ENCODE measurements around the gene MYLK3. TPM values are rescaled to one million over a fixed set of nuclear protein-coding genes. Genes with fewer than 3 reads are reported as not detected.
A peak's percentile ranks its signal among the peaks of the same experiment; 100 is the strongest.

Gene MYLK3
- total and polyA plus RNA-seq, 8 donors = 0.11 to 0.37 (median 0.19) TPM

DNA sequence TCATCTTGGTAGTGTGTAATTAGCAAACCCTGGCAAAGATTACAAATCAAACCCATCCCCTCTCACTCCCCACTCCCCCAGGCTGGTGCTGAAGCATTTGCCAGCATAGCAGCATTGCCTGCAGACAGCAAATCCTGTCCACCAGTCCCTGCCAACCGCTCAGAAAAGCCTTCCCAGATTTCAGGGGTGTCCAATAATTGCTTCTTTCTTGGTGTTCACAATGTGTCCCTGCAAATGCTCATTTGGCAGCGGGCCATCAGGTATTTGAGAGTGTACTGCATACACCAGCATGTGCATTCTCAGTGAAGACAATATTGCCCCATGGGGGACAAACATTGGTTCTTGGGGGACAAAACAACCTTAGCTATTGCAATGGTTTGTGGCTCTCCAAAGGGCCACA, 30.5 kb downstream of the MYLK3 start:
- FAIRE-seq (no peak), DNase-seq (no peak), ATAC-seq (no peak)
- 58 to 68% methylated on average over 2 of the region's 2 CpGs for WGBS, 2 donors
- intact Hi-C loops (cut with DNase I) = no loop called here
- no peaks in the 10 kb centered on the region for H3K36me3 ChIP-seq
- no peaks in the 10 kb centered on the region for H3K4me1 ChIP-seq
- H3K9me3 ChIP-seq = no peaks in the 10 kb centered on the region
- no peak overlapping the region for H3K27ac ChIP-seq
- no peak overlapping the region for H3K4me3 ChIP-seq
- H3K27me3 ChIP-seq = no peaks in the 10 kb centered on the region
- TF ChIP-seq, protein P1, sequence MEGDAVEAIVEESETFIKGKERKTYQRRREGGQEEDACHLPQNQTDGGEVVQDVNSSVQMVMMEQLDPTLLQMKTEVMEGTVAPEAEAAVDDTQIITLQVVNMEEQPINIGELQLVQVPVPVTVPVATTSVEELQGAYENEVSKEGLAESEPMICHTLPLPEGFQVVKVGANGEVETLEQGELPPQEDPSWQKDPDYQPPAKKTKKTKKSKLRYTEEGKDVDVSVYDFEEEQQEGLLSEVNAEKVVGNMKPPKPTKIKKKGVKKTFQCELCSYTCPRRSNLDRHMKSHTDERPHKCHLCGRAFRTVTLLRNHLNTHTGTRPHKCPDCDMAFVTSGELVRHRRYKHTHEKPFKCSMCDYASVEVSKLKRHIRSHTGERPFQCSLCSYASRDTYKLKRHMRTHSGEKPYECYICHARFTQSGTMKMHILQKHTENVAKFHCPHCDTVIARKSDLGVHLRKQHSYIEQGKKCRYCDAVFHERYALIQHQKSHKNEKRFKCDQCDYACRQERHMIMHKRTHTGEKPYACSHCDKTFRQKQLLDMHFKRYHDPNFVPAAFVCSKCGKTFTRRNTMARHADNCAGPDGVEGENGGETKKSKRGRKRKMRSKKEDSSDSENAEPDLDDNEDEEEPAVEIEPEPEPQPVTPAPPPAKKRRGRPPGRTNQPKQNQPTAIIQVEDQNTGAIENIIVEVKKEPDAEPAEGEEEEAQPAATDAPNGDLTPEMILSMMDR (IDR thresholded peaks at IDR 0.05) = no peak

DNA sequence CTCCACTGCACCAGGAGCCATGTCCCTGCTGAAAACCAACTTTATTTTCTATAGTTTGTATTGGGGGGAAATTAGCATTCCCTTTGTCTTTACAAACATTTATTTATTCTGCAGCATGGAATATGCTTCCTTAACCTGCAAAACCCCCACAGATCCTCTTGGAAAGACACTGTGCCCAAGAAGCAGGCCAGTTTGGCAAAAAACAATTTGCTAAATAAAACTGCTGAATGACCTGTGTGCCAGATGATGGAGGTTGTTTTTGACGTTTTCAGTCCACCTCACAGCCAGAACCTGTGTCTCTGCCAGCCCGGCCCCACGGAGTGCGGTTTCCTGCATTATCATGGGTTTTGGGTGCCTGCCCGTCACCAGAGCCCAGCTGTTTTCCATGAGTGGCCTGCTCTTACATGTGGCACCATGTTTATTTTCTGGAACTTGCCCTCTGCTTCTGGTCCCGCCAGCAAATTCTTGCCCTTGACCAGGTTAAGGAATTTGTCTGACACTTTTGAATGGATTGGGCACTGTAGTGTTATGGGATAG, 32.3 kb downstream of the MYLK3 start:
- ATAC-seq (no peak), FAIRE-seq (no peak), DNase-seq (no peak)
- Histone ChIP-seq H3K4me1 (no peaks in the 10 kb centered on the region), H3K9me3 (no peaks in the 10 kb centered on the region), H3K4me3 (no peak overlapping the region), H3K27ac (no peak overlapping the region), H3K36me3 (no peaks in the 10 kb centered on the region), H3K27me3 (no peaks in the 10 kb centered on the region)
- intact Hi-C loops (cut with DNase I) = no loop called here
- TF ChIP-seq, protein P1 (IDR thresholded peaks at IDR 0.05) = no peak
- WGBS, 2 donors = 69 to 79% methylated on average over 6 of the region's 6 CpGs

DNA sequence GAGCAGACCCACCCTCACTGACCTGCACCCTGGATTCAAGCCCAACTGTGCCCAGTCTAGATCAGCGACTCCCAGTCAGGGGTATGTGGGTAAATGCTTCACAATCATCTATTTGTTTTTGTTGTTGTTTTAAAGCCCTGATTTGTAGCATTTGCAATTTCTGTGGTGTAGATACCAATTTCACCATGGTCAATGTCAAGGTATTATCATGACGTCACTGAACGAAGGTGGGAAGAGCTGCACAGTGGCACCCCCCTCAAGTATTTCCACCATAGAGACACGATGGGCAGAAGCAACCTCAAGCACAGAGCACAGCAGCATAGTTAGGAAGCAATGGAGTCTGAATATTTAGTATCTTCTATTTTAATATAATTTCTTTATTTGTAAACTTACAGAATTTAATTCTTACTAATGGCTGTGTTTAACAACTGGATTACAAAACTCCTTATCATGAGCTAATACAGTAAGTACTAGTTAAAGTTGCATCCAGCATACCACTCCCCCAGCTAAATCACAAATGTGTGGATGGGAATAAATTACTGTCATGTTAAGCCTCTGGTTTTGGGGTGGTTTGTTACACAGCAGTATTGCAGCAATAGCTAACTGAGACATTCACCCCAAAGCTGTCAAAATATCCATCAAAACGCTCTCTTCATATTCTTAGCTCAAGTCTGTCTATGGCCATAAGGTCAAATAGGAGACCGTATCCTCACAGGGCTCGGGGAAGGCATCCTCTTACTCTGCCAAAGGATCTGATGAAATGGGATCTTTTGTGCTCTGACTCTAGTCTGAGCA, 33.1 kb downstream of the MYLK3 start:
- no peak overlapping the region for H3K27ac ChIP-seq
- no peaks in the 10 kb centered on the region for H3K36me3 ChIP-seq
- no peak for FAIRE-seq
- no peaks in the 10 kb centered on the region for H3K27me3 ChIP-seq
- H3K4me1 ChIP-seq = no peaks in the 10 kb centered on the region
- no peak overlapping the region for H3K4me3 ChIP-seq
- 74 to 88% methylated on average over 7 of the region's 7 CpGs for WGBS, 2 donors
- no peak for DNase-seq
- intact Hi-C loops (cut with DNase I) = no loop called here
- H3K9me3 ChIP-seq = no peaks in the 10 kb centered on the region
- TF ChIP-seq, protein P1 (IDR thresholded peaks at IDR 0.05) = no peak
- no peak for ATAC-seq

DNA sequence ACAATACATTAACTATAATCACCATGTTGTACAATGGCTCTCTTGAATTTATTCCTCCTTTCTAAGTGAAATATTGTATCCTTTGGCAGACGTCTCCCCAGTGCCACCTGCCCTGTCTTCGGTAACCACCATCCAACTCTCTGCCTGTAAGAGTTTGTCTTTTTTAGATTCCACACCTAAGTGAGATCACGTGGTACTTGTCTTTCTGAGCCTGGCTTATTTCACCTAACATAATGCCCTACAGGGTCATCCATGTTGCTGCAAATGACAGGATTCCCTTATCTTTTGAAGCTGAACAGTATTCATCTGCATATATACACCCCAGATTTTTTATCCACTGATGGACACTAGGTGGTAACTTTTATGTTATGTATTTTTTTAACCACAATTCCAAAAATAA, 34.5 kb downstream of the MYLK3 start:
- intact Hi-C loops (cut with DNase I) = no loop called here
- FAIRE-seq (no peak), ATAC-seq (no peak), DNase-seq (no peak)
- Histone ChIP-seq H3K27me3 (no peaks in the 10 kb centered on the region), H3K4me3 (no peak overlapping the region), H3K4me1 (no peaks in the 10 kb centered on the region), H3K9me3 (no peaks in the 10 kb centered on the region), H3K27ac (no peak overlapping the region), H3K36me3 (no peaks in the 10 kb centered on the region)
- 68 to 79% methylated on average over 3 of the region's 3 CpGs for WGBS, 2 donors
- TF ChIP-seq, protein P1 (IDR thresholded peaks at IDR 0.05) = no peak

DNA sequence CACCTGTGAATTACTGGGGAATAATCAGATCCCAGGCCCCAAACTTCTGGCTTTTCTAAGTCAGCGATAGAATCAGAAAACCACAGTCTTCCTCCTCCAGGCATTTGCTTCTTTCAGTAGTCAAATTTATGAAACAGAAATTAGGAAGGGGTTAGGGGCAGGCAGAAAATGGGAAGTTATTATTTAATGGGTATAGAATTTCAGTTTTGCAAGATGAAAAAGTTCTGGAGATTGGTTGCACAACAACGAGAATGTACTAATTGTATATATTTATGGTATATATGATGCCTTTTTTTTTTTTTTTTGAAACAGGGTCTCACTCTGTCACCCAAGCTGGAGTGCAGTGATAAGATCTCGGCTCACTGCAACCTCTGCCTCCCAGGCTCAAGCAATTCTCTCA, 35.2 kb downstream of the MYLK3 start:
- TF ChIP-seq, protein P1 (IDR thresholded peaks at IDR 0.05) = no peak
- FAIRE-seq (no peak), ATAC-seq (peak in 1 of 4 donors; percentile 27), DNase-seq (no peak)
- Histone ChIP-seq H3K4me3 (no peak overlapping the region), H3K4me1 (no peaks in the 10 kb centered on the region), H3K9me3 (no peaks in the 10 kb centered on the region), H3K27ac (no peak overlapping the region), H3K27me3 (no peaks in the 10 kb centered on the region), H3K36me3 (no peaks in the 10 kb centered on the region)
- WGBS, 2 donors = 76 to 77% methylated on average over 3 of the region's 3 CpGs
- intact Hi-C loops (cut with DNase I) = no loop called here

Measured in pancreas (tissue), 10 donors.